B cell (primary cell): ENCODE results near the gene GNGT2.

Experiments used
- CTCF ChIP-seq: fragments of 200-600 bp; IDR thresholded peaks from one replicate; pipeline ENCODE4 v1.8.0; 2022; ENCODE audit warnings: antibody characterized with exemption, mild to moderate bottlenecking
- EZH2 ChIP-seq: IDR thresholded peaks from 2 replicates; pipeline ENCODE4 v1.6.1; 2012; ENCODE audit warnings: borderline replicate concordance, low read depth, mild to moderate bottlenecking, moderate library complexity, low read length; ENCODE audit not compliant: insufficient read depth, poor library complexity, severe bottlenecking

GRCh38 chr17:49180998-49181635 is 29.3 kb downstream of the GNGT2 start:
- TF ChIP-seq CTCF: no peak
- no peak for TF ChIP-seq EZH2
